Suprapubic skin (tissue), 3 donors: ENCODE results near the gene SLC5A12.
"Not testable (repeated sequence)": the region's sequence is repeated elsewhere in the genome, so short reads cannot be mapped to it uniquely, and the experiment has no call there.

Source experiments
- CTCF ChIP-seq, 2 donors: fragments of 200-600 bp in 1 of 2; fragments of 450-650 bp in 1 of 2; sonication (generic) in 1 of 2; IDR thresholded peaks; one replicate each; pipeline ENCODE4 v1.5.1; 2016 to 2019; ENCODE audit warnings: antibody characterized with exemption in 2 of 2, mild to moderate bottlenecking in 1 of 2, moderate library complexity in 1 of 2
- EP300 ChIP-seq: sonication (generic); formaldehyde crosslinking; IDR thresholded peaks from one replicate; pipeline ENCODE4 v1.6.1; 2017; ENCODE audit warnings: antibody characterized with exemption

- not testable (repeated sequence) for TF ChIP-seq CTCF (IDR thresholded peaks at IDR 0.05); EP300
Measured at GRCh38 chr11:26643314-26643713, 78.5 kb downstream of the SLC5A12 start.
